Activated T-helper 2 cell treated with anti-CD3 and anti-CD28 coated beads, Interferon-gamma antibody, Interleukin-2, Interleukin-4, amounts not matched to agents 10 μg/mL and 5 μg/mL and 100 μg/mL, durations not matched to agents 14 hours and 24 hours and 36 hours (primary cell): ENCODE measurements around the gene RTN4. TPM values are rescaled to one million over a fixed set of nuclear protein-coding genes. Genes with fewer than 3 reads are reported as not detected.

Experiments
- DNase-seq: peaks from one replicate; pipeline ENCODE4 v3.0.0; 2021; ENCODE audit warnings: low spot score
- H3K27ac Mint-ChIP-seq: one replicate; pipeline ENCODE4 v1.8.0; 2021; ENCODE audit warnings: mixed read lengths
- H3K27me3 Mint-ChIP-seq: one replicate; pipeline ENCODE4 v1.8.0; 2021; ENCODE audit warnings: low read depth, mixed read lengths
- H3K36me3 Mint-ChIP-seq: one replicate; pipeline ENCODE4 v1.8.0; 2021; ENCODE audit warnings: low read depth, mixed read lengths
- H3K4me1 Mint-ChIP-seq: one replicate; pipeline ENCODE4 v1.8.0; 2021; ENCODE audit warnings: low read depth, mixed read lengths
- H3K4me3 Mint-ChIP-seq: one replicate; pipeline ENCODE4 v1.8.0; 2021; ENCODE audit warnings: low read depth, mild to moderate bottlenecking, moderate library complexity, mixed read lengths
- H3K9me3 Mint-ChIP-seq: one replicate; pipeline ENCODE4 v1.8.0; 2021; ENCODE audit warnings: mixed read lengths
- intact Hi-C: fragments of 100-400 bp; cut with micrococcal nuclease; formaldehyde crosslinking; loops from one replicate; pipeline ENCODE4 v1.15.1; 2023
- total RNA-seq: library from RNA; stranded (reverse); gene quantifications from 2 replicates; pipeline ENCODE4 v1.2.3, GENCODE V29; 2022

Gene RTN4
- total RNA-seq, 1 donor from 2014 or later = 93.3 TPM

DNA sequence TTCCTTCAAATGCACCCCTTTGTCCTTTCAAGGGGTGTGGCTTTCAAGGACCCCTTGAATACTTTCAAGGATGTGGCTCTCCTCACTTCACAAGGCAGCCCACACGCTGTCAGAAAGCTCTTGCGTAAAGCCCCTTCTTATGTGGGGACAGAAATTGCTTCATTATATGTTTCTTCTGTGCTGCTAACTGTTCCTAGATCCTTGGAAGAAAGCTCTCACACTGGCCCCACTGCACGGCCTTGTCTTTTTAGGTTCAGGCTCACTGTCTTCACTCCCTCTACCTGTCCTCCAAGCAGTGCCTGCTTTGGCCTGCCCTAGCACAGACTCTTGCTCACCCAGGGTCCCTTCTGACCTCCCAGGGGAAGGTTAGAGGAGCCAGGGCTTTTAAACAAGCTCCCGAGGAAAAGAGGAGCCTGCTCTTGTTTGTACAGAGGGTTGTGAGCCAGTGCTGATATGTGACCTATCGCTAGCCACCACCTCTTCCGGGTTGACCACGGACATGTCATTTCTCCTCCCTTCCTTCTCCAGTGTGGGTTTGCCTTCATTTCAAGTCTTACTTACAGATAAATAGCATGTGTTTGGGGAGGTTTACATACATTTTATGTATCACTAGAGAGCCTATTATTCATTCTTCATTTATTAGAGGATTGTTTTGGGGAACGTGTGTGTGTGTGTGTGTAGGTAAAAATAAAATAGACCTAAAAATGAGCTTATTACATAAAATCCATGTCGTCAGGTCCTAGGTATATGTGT lies 94.7 kb downstream of the RTN4 start:
- Mint-ChIP-seq H3K27ac (no peak overlapping the region), H3K4me1 (peaks cover 17% of the 10 kb centered on the region), H3K4me3 (no peak overlapping the region), H3K9me3 (no peaks in the 10 kb centered on the region), H3K36me3 (no peaks in the 10 kb centered on the region), H3K27me3 (no peaks in the 10 kb centered on the region)
- no peak for DNase-seq
- intact Hi-C loops = no loop called here

DNA sequence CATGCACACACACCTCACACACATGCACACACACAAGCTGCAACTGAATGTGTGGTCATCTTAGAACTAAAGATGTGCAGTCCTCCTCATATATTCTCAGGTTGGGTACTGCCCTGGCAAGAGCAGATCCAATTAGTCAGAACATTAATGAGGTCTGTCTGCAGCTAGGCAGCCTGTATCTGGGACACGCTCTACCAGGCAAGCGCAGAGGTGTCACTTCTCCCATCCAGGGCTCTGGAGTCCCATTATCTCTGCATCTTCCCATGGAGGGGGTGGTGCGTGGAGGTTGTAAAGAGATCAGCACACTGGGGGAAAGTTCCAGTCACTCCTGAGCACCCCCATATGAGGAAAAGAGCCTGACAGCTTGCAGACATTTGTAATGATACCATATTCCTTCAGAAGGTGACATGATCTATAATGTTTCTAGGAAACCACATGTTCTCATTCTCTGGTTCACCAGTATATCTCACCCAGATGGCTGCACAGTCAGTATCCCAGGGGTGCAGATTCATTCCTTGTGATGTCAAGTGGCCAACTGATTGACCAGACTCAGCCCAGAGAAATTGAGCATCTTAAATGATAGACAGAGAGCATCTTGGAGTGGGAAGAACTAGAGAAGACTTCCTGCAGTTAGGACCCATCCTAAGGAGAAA lies 95.4 kb downstream of the RTN4 start:
- H3K27me3 Mint-ChIP-seq = no peaks in the 10 kb centered on the region
- H3K36me3 Mint-ChIP-seq = no peaks in the 10 kb centered on the region
- DNase-seq = no peak
- no peak overlapping the region for H3K4me3 Mint-ChIP-seq
- intact Hi-C loops = loop anchor here (5.0 kb wide), 1 partner anchor 53 kb away; no protein-coding TSS in a partner anchor
- peaks cover 17% of the 10 kb centered on the region for H3K4me1 Mint-ChIP-seq
- no peak overlapping the region for H3K27ac Mint-ChIP-seq
- no peaks in the 10 kb centered on the region for H3K9me3 Mint-ChIP-seq

DNA sequence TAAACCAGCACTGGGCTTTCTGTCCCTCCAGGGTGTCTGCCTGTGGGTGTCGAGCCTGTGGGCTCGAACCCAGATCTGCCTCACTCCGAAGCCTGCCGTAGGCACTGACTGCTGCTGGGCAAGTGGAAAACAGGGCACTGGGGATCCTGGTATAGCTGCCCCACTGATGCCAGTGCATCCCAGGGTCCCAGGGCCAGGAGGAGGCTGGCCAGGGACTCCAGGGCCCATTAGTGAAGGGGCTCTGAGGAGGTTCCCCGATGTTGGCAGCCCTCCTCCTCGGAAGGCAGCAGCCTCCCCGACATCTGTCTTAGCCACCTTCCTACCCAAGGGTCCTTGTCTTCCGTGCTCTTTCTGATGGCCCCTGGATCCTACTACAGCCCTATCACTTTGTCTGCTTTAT lies 96.1 kb downstream of the RTN4 start:
- no peak overlapping the region for H3K4me3 Mint-ChIP-seq
- H3K4me1 Mint-ChIP-seq = peaks cover 17% of the 10 kb centered on the region
- no peaks in the 10 kb centered on the region for H3K36me3 Mint-ChIP-seq
- H3K27ac Mint-ChIP-seq = no peak overlapping the region
- intact Hi-C loops = loop anchor here (5.0 kb wide), 1 partner anchor 52 kb away; no protein-coding TSS in a partner anchor
- no peaks in the 10 kb centered on the region for H3K27me3 Mint-ChIP-seq
- H3K9me3 Mint-ChIP-seq = no peaks in the 10 kb centered on the region
- no peak for DNase-seq

DNA sequence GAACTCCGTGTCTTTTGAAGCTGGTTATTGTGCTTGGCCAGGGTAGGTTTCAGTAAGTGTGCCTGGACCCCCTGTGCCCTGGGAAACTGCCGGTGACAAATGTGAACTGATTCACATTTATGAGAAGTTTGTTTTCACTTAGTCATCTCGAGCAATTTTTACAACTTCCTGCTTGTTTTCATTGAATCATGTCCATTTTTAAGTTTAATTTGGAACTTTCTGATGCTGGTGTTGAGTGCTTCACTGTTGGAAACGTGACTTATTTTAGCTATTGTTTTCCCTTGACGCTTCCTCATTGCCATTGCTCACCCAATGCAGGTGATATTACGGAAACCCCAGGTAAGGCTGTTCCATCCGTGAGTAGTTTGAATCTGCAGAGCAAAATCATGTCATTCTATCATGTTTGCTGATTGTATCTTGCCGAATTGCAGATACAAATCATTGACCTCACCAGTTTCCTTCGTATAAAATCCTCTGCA lies 97.2 kb downstream of the RTN4 start:
- H3K36me3 Mint-ChIP-seq = no peaks in the 10 kb centered on the region
- peak overlapping the region; percentile 54 for H3K27ac Mint-ChIP-seq
- H3K9me3 Mint-ChIP-seq = no peaks in the 10 kb centered on the region
- intact Hi-C loops = loop anchor here (5.0 kb wide), 1 partner anchor 51 kb away; no protein-coding TSS in a partner anchor
- DNase-seq = no peak
- H3K4me1 Mint-ChIP-seq = peaks cover 17% of the 10 kb centered on the region
- H3K27me3 Mint-ChIP-seq = no peaks in the 10 kb centered on the region
- no peak overlapping the region for H3K4me3 Mint-ChIP-seq

DNA sequence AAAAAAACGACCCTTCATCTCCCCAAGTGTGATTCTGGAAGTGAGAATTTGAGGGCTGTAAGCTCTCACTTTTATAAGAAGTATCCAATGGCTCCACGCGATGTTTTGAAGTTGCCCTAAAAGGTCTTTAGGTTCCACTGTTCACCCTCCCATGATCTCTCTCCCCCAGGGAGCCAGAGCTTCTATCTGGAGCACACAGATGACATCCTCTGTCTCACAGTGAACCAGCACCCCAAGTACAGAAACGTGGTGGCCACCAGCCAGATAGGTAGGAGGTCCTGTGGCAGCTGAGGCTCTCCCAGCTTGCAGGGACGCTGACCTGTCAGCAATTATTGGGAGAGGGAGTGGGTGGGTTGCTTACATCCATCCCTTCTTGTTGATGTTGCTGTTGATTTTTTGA lies 97.8 kb downstream of the RTN4 start:
- intact Hi-C loops = loop anchor here (5.0 kb wide), 1 partner anchor 50 kb away; no protein-coding TSS in a partner anchor
- no peak overlapping the region for H3K27ac Mint-ChIP-seq
- H3K27me3 Mint-ChIP-seq = no peaks in the 10 kb centered on the region
- no peak overlapping the region for H3K4me3 Mint-ChIP-seq
- no peaks in the 10 kb centered on the region for H3K9me3 Mint-ChIP-seq
- DNase-seq = no peak
- no peaks in the 10 kb centered on the region for H3K36me3 Mint-ChIP-seq
- peaks cover 17% of the 10 kb centered on the region for H3K4me1 Mint-ChIP-seq

DNA sequence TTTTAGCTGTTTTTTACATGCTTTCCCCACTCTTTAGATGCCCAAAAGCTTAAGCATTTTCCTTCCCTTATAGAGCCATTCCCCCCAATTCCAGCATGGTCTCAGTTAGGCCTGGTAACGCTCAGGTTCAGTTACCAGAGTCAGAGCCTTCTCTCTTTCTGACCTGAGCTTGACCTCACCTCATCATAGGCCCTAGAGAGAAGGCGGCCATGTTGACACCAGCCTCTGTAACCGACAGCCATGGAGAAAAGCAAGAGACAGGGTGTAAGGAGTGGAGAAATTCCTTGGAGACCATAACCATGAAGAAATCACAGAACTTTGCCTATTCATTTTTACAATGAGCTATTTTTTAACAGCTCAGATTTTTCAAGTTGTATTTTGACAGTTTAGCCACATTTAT lies 99.4 kb downstream of the RTN4 start:
- H3K36me3 Mint-ChIP-seq = no peaks in the 10 kb centered on the region
- intact Hi-C loops = loop anchor here (5.0 kb wide), 1 partner anchor 49 kb away; no protein-coding TSS in a partner anchor

DNA sequence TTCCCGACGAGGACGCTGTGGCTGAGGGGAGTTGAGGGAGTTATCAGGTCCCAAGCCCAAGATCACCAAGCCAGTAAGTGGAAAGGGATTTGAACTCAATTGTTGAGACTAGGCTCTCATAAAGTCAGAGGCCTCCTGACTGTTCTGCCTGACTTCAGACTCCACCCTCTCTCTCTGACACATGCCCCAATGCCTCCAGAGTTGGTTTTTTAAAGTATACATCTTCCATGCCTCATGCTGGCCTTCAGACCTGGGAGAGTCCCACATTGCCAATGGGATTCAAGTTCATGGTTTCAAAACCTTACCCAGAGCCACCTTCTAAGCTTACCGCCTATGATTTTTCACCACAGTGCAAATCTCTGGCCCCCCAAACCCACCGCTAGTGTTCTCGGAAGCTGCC lies 100.8 kb downstream of the RTN4 start:
- peaks cover 4% of the 10 kb centered on the region for H3K9me3 Mint-ChIP-seq
- no peak overlapping the region for H3K4me3 Mint-ChIP-seq
- H3K36me3 Mint-ChIP-seq = no peaks in the 10 kb centered on the region
- no peak for DNase-seq
- H3K27me3 Mint-ChIP-seq = no peaks in the 10 kb centered on the region
- peaks cover 21% of the 10 kb centered on the region for H3K4me1 Mint-ChIP-seq
- no peak overlapping the region for H3K27ac Mint-ChIP-seq
- intact Hi-C loops = no loop called here

More for the DNA sequence above, 99.4 kb downstream of the RTN4 start:
- Mint-ChIP-seq H3K4me1 (peaks cover 20% of the 10 kb centered on the region), H3K4me3 (no peak overlapping the region), H3K27me3 (no peaks in the 10 kb centered on the region), H3K27ac (no peak overlapping the region), H3K9me3 (no peaks in the 10 kb centered on the region)
- no peak for DNase-seq

DNA sequence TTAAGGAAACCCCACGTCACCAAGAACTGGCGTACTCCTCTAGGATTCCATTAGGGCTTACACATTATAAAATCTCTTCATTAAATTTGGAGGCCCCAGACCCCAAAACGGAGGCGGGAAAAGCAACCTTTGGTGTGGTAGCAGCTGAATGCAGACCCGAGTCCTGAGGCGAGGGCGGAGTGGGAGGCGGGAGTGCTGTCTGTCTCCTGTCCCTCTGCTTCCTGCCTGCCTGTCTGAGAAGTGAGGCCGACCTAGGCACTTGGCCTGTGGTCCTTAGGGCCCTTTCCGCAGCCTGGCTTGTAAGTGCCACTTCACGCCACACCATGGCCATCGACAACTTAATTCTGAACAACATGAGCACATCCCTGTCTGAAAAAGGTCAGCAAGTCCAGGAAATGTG lies 102.1 kb downstream of the RTN4 start:
- H3K36me3 Mint-ChIP-seq = no peaks in the 10 kb centered on the region
- no peak overlapping the region for H3K27ac Mint-ChIP-seq
- no peak for DNase-seq
- no peak overlapping the region for H3K4me3 Mint-ChIP-seq
- intact Hi-C loops = no loop called here
- peaks cover 4% of the 10 kb centered on the region for H3K9me3 Mint-ChIP-seq
- peaks cover 19% of the 10 kb centered on the region for H3K4me1 Mint-ChIP-seq
- no peaks in the 10 kb centered on the region for H3K27me3 Mint-ChIP-seq

DNA sequence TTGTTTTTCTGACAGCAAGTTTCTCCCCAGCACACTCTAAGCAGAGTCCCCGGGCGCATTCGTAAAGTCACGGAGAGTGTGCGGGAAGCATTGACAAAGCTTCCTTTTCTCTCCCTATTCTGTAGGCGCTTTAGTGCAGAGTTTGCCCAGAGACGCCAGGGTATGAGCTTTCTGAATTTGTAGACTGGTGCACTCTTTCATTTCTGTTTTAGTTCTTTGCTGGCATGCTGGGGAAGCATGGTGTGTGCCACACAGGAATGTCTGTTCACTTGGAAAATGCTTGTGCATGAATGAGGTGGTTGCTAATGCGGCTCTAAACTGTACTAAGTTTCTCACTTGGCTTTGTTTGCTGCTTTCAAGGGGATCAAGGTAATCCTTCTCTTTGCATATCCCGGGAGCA lies 102.6 kb downstream of the RTN4 start:
- H3K27ac Mint-ChIP-seq = no peak overlapping the region
- H3K9me3 Mint-ChIP-seq = peaks cover 4% of the 10 kb centered on the region
- H3K27me3 Mint-ChIP-seq = no peaks in the 10 kb centered on the region
- intact Hi-C loops = no loop called here
- peaks cover 14% of the 10 kb centered on the region for H3K4me1 Mint-ChIP-seq
- H3K4me3 Mint-ChIP-seq = no peak overlapping the region
- H3K36me3 Mint-ChIP-seq = no peaks in the 10 kb centered on the region
- DNase-seq = no peak

DNA sequence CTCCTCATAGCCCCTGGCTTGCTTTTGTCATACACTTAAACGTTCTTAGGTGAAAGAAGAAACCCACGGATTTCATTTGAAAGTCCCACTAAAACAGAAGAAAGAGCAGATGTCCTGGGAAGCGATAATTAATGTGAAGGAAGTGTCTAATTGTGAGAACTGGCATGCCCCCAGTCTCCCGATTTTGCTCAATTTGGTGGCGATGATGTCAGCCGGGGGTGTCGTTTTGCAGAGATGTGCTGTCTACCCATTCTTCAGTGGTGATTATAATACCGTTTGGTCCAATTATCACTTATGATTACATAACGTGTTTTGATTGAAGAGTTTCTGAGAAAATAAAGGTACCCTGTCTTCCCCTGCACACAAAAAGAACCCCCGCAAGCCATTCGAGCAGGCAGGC lies 103.1 kb downstream of the RTN4 start:
- H3K27ac Mint-ChIP-seq = no peak overlapping the region
- H3K9me3 Mint-ChIP-seq = peaks cover 4% of the 10 kb centered on the region
- peaks cover 11% of the 10 kb centered on the region for H3K4me1 Mint-ChIP-seq
- no peaks in the 10 kb centered on the region for H3K36me3 Mint-ChIP-seq
- H3K27me3 Mint-ChIP-seq = no peaks in the 10 kb centered on the region
- intact Hi-C loops = no loop called here
- H3K4me3 Mint-ChIP-seq = no peak overlapping the region
- no peak for DNase-seq

DNA sequence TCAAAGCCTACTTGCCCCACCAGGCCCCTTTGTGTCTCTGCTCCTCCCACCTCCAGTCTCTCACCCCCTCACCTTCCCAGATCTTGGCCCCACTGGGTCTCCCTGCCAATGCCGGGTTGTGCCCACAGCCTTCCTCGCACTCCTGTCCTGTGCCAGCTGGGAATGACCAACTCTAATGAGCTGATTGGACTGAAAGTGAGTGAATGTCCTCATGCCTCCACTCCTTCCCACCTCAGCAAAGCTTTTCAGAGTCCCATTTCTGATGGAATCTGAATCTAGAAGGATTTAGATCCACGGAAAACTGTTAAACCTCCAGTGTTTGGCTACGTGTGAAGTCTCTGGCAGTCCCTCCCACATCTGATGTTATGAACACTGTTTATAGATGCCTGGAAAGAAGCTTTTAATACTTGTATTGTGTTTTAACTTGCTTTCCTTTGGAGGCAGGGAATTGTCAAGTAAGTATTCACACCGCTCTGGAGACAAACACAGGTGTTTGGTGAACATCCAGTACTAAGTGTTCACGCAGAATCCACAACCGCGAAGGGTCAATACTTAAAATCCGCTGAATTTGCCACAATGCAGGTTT lies 103.9 kb downstream of the RTN4 start:
- intact Hi-C loops = no loop called here
- DNase-seq = no peak
- peaks cover 11% of the 10 kb centered on the region for H3K4me1 Mint-ChIP-seq
- H3K27me3 Mint-ChIP-seq = no peaks in the 10 kb centered on the region
- no peak overlapping the region for H3K4me3 Mint-ChIP-seq
- H3K9me3 Mint-ChIP-seq = peaks cover 4% of the 10 kb centered on the region
- no peaks in the 10 kb centered on the region for H3K36me3 Mint-ChIP-seq
- H3K27ac Mint-ChIP-seq = no peak overlapping the region

DNA sequence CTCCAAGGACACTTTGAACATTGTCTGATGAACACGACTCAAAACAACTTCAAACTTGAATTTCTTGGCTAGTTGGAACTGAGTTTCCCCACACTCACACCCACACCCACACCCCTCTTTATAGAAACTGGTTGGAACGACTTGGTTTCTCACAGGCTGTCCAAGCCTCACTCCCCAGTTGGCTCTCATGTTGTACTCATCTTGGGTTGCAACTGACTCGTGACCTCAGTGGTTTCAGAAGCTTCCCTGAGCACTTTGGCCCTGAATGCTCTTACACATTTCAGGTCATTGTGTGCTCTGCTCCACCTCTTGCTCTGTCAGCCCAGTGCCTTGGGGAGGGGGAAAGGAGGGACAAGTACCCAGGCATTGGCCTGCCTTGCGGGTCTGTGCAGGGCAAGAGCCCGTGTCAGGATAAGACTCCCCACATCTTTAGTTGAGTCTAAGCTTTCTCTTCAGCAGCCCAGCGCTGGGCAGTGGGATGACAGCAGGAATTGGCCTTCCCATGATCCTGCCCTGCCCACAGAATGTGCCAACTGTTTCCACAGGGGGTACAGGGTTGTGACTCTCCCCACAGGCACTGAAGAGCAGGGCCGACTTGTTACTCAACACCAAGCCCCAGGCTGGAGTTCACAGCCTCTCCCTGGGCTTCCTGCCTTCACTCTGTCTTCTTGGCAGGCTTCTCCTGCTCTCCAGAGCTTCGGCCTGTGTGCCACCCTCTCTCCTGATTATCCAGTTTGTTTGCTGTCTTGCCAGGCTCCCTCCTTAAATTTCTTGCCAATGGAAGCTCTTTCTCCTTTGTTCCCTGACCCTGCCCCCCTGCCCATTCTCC lies 104.6 kb downstream of the RTN4 start:
- Mint-ChIP-seq H3K4me3 (no peak overlapping the region), H3K27ac (peak overlapping the region; percentile 37)
- intact Hi-C loops = no loop called here

More for the DNA sequence above, 104.6 kb downstream of the RTN4 start:
- no peaks in the 10 kb centered on the region for H3K36me3 Mint-ChIP-seq
- H3K4me1 Mint-ChIP-seq = peaks cover 11% of the 10 kb centered on the region
- peaks cover 4% of the 10 kb centered on the region for H3K9me3 Mint-ChIP-seq
- DNase-seq = no peak
- H3K27me3 Mint-ChIP-seq = no peaks in the 10 kb centered on the region
